HG02981 (cell line): Measurements from ENCODE around the gene GALM.
"Not testable (repeated sequence)": the region's sequence is repeated elsewhere in the genome, so short reads cannot be mapped to it uniquely, and the experiment has no call there.

ENCODE experiments used
- ATAC-seq: cut with Tn5 transposase; IDR thresholded peaks from one replicate; pipeline ENCODE4 v1.9.1; 2021; ENCODE audit warnings: mild to moderate bottlenecking, moderate library complexity; ENCODE audit not compliant: unreplicated experiment

GALM gene

DNA sequence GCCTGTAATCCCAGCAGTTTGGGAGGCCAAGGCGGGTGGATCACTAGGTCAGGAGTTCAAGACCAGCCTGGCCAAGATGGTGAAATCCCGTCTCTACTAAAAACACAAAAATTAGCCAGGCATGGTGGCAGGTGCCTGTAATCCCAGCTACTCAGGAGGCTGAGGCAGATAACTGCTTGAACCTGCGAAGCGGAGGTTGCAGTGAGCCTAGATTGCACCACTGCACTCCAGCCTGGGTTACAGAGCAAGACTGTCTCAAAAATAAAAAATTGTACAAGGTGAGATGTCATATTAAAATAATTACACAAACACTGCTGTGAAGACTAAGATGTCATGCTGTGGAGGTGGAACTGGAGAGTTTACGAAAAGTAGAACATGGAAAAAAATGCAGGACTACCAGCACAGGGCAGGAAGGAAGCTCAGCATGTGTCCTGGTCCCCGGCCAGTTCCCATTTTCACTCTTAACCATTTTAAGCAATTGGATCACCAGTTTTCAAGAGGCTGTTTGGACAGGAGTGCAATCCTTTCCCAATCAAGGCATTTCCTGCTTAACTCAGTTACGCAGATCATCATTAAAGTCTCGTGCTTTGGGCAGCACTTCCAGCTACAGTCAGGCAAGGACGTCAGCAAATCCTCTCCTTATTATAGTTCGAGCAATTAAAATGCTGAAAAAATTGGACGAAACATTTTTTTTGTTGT, 71.2 kb downstream of the GALM start:
- ATAC-seq = not testable (repeated sequence)

DNA sequence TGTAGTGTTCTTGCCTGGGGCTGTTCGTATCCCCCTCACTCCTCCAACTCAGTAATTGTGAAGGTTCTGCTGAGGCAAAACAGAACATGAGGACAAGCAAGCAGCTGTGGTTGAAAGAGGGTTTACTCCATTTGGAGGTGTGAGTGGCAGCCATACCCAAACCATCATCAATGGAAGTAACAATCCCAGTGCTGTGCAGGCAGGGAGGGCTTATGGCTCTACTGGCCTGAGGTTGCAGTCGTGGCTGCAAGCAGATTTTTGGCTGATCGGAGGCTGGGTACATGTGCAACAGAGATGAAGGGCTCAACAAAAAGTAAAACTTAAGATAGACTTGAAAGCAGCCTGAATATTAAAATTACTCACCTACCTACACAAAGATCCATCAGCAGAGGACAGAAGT, 72.0 kb downstream of the GALM start:
- ATAC-seq = no peak

- no peak for ATAC-seq
Observed at GRCh38 chr2:38739524-38739923, 73.6 kb downstream of the GALM start.

DNA sequence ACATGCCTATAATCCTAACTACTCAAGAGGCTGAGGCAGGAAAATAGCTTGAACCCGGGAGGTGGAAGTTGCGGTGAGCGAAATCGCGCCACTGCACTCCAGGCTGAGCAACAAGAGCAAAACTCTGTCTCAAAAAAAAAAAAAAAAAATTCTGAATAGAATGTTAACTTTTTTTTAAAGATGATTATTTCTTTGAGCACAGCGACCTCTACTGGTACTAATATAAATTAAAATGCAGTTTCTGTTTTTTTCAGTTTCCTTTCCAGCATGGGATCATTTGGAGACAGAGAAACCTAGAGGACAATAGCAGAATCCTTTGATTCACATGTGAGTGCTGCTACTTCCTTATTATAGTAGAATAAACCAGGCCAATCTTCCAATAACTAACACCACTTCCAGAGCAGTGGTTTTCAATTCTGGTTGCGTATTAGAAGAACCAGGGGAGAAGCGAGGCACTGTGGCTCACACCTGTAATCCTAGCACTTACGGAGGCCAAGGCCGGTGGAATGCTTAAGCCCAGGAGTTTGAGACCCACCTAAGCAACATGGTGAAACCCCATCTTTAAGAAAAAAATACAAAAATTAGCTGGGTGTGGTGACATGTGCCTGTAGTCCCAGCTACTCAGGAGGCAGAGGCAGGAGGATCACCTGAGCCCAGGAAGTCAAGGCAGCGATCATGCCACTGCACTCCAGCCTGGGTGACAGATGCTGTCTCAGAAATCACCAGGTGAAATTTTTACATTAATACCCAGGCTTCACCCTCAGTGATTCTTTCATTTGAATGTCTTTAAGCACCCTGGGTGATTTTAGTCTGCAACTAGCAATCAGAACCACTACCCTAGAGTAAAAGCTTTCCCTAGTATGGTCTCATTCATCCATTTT, 75.2 kb downstream of the GALM start:
- ATAC-seq = no peak

- ATAC-seq = no peak
Observed at GRCh38 chr2:38742797-38743559, 77.1 kb downstream of the GALM start.

- ATAC-seq = no peak
Observed at GRCh38 chr2:38743672-38744398, 77.9 kb downstream of the GALM start.

GRCh38 chr2:38744399-38744780, 78.5 kb downstream of the GALM start:
- ATAC-seq = no peak

DNA sequence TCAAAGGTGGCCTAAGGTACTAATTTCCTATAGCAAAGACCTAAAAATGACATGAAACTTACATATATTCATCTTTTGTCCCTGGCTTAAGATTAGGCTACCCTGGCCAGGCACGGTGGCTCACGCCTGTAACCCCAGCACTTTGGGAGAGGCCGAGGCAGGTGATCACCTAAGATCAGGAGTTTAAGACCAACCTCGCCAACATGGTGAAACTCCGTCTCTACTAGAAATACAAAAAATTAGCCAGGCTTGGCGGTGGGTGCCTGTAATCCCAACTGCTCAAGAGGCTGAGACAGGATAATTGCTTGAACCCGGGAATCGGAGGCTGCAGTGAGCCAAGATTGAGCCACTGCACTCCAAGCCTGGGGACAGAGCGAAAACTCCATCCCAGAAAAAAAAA, 79.4 kb downstream of the GALM start:
- no peak for ATAC-seq

GRCh38 chr2:38747007-38747424, 81.1 kb downstream of the GALM start:
- ATAC-seq = no peak

DNA sequence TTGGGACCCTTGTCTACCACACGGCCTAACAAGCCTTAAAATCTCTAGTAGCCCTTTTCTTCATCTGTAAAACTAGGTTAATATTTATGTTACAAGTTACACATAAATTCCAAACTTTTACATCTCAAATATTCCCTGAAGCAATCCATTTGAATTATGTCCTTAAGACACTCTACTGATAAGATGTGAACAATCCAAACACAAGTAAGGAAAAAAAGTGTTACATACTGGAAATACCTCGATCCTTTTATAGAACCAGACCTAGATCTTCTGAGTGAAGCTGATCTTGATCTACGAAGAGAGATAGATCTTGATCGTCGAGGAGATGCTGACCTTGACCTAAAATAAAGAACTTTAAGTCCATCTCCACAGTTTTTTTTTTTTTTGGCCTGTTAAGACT, 81.9 kb downstream of the GALM start:
- no peak for ATAC-seq

- ATAC-seq = no peak
Observed at GRCh38 chr2:38748391-38748790, 82.5 kb downstream of the GALM start.

- no peak for ATAC-seq
Observed at GRCh38 chr2:38748943-38749804, 83.3 kb downstream of the GALM start.

DNA sequence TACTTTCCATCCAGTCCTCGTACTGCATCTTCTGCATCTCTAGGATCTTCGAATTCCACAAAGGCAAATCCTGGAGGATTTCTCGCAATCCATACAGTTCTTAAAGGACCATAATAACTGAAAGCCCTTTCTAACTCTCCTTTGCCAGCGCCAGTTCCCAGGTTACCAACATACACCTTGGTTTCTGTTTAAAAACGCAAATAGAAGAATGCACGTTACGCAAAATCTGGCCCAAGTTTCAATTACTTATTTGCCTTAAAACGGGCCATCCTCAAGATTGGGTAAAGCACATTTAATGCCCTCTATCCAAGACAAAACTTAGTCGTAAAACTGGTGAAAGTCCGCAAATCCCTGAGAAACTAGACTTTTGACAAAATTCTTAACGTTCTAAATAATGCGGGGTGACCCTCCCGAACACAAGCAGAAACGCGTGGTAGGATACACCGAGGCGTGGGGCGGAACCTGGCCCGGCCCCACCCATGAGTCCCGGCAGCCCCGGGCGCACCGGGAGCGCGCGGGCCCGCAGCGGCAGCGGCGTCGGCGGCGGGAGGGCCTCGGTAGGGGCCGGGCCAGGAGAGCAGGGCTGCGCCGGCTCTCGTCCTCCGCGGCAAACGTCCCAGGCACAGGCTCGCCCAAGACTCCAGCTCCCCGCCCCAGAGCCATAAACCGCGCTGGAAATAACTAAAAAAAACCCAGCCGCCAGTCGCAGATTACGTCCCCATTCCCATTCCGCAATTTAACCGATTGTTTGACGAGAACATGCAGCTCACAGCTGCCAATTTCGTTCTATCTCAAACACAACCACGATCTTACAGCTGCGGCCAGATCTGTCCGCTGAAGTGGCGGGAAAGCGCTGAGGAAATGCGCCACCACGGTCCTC, 84.3 kb downstream of the GALM start:
- peak; percentile 34 for ATAC-seq

DNA sequence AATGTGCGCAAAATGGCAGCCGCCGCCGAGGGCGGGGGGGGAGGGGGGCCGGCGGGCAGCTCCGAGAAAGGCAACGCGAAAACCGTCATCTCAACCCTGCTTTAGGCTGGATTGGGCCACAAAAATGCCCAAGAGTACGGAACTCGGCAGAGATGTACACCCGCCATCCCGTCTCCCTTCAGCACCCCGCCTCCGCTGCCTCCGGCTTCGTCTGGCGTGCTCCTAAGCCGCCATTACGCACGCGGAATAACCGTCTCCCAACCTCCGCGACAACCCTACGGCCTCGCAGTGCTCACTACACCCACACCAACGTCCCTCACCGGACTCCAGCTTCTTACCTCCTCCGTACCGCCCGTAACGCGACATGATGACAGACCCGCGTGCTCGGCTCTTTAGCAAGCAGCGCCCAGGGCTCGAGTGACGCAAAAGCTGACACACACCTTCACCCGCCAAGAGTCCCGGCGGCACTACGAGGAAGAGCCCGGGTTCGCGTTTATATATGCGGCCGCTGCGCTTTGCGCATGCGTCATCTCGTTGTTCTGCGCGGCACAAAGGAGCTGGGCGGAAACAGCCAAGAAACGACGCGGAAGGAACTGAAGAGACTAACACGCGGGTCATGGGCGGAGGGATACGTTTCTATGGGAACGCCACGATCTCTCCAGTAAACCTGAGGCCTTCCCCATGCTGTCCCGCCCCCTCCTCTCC, 85.1 kb downstream of the GALM start, which contains the start of gene SRSF7:
SRSF7 (minus strand) TSS at position 471 of the 705 bp plus-strand sequence; CDS start at position 366, 105 bp downstream.
- peak; percentile 74 for ATAC-seq

DNA sequence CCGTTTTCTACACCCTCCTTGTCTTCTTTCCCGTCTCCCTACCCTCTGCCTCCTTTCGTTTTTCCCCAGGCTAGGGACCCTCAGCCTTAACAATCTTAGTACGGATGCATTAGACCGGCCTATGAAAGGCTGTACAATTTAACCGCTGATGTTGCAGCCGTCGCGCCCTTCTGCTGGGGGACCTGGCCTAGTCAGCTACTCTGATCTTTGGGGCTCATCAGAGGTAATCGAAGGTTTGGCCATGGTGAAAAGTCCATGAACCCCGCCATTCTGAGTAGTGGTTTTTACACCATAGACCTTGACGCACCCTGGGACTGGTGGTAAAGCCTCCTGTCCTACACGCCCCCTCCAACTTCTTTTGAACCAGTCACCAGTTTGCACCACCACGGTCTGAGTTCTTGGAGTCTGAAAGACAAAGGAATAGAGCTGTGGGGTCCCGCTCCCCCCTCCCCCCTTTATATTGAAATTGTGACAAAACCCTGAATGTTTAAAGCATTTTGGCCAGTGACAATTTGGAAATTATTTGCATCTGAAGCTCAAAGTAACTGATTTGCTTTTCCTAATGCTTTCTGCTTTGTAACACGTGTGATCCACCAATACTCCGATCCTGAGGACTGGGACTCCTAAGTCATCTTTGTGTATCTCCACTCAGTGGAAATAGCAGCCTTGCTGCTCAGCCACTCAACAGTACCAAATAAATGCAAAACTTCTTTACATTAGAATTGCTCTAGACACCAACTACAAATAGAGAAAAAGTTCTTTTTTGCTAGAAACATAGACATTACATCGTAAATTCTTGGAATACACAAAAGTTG, 85.9 kb downstream of the GALM start:
- ATAC-seq = no peak

DNA sequence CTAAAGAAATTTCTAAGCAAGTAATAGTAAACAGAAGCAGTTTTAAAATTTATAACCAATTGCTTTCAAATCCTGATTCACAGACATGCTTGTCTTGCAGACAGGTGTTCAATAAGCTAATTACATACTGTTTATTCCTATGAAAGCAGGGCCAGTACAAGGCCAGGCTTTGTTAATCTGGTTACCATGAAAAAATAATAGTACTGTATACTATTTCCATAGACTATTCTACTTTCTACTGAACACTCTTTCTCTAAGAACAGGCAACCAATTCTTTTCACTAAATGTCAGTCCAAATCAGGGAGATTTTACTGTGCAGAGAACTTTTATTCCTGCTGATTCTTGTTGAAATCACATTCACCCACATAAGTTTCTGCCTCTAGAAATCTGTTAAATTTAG, 88.1 kb downstream of the GALM start:
- no peak for ATAC-seq

GRCh38 chr2:38754506-38754905, 88.6 kb downstream of the GALM start:
- no peak for ATAC-seq
